Keratinocyte (primary cell): Measurements from ENCODE around the gene ISM1. TPM values are rescaled to one million over a fixed set of nuclear protein-coding genes. Genes with fewer than 3 reads are reported as not detected.

Experiments used
- DNase-seq: peaks from one replicate; pipeline ENCODE4 v3.0.0-alpha.2; 2011; ENCODE audit warnings: low read depth, missing footprints, low spot score
- FAIRE-seq: peaks from 2 replicates; lab custom pipeline; 2011; peaks lifted over from hg19 to GRCh38; lab: Jason Lieb, UNC
- H2AFZ ChIP-seq: 2 replicates; pipeline ENCODE4 v1.6.0; 2012; ENCODE audit warnings: low read length, control low read depth, inconsistent platforms; ENCODE audit not compliant: control insufficient read depth
- H3K27ac ChIP-seq: 2 replicates; pipeline ENCODE4 v1.5.1; 2011; ENCODE audit warnings: low read length; ENCODE audit not compliant: control insufficient read depth, insufficient read depth
- H3K27me3 ChIP-seq: 3 replicates; pipeline ENCODE4 v1.6.0; 2011; ENCODE audit warnings: low read length; ENCODE audit not compliant: control insufficient read depth, insufficient read depth; ENCODE audit errors: extremely low read depth
- H3K36me3 ChIP-seq, 2 experiments: 2 replicates in 1 of 2; 3 replicates in 1 of 2; pipeline ENCODE4 v1.5.1; 2011; ENCODE audit warnings: low read length in 2 of 2, mild to moderate bottlenecking in 1 of 2; ENCODE audit not compliant: control insufficient read depth in 2 of 2, insufficient read depth in 2 of 2; ENCODE audit errors: extremely low read depth in 1 of 2
- H3K4me1 ChIP-seq: 3 replicates; pipeline ENCODE4 v1.5.1; 2011; ENCODE audit warnings: low read length; ENCODE audit not compliant: control insufficient read depth, insufficient read depth; ENCODE audit errors: extremely low read depth
- H3K4me2 ChIP-seq: 3 replicates; pipeline ENCODE4 v1.6.0; 2011; ENCODE audit warnings: low read depth, low read length; ENCODE audit not compliant: control insufficient read depth, insufficient read depth; ENCODE audit errors: extremely low read depth
- H3K4me3 ChIP-seq, 3 experiments: fragments of 200-600 bp in 1 of 3; sonication (generic) in 1 of 3; 2 replicates in 2 of 3; 3 replicates in 1 of 3; pipeline ENCODE4 v1.5.1; 2011 to 2016; ENCODE audit warnings: low read length in 3 of 3, mild to moderate bottlenecking in 3 of 3, control low read depth in 2 of 3, inconsistent platforms in 1 of 3, low read depth in 1 of 3, mixed read lengths in 1 of 3, mixed run types in 1 of 3, moderate library complexity in 1 of 3; ENCODE audit not compliant: control insufficient read depth in 2 of 3, insufficient read depth in 2 of 3; ENCODE audit errors: extremely low read depth in 1 of 3
- H3K79me2 ChIP-seq: 2 replicates; pipeline ENCODE4 v1.6.0; 2012; ENCODE audit warnings: low read length; ENCODE audit not compliant: control insufficient read depth, insufficient read depth
- H3K9ac ChIP-seq: 3 replicates; pipeline ENCODE4 v1.6.0; 2011; ENCODE audit warnings: low read length; ENCODE audit not compliant: control insufficient read depth, insufficient read depth; ENCODE audit errors: extremely low read depth
- H3K9me1 ChIP-seq: 3 replicates; pipeline ENCODE4 v1.6.0; 2011; ENCODE audit warnings: low read length; ENCODE audit not compliant: control insufficient read depth, insufficient read depth; ENCODE audit errors: extremely low read depth
- H3K9me3 ChIP-seq: 2 replicates; pipeline ENCODE4 v1.5.1; 2012; ENCODE audit warnings: low read depth, low read length; ENCODE audit not compliant: control insufficient read depth
- H4K20me1 ChIP-seq: 3 replicates; pipeline ENCODE4 v1.6.0; 2011; ENCODE audit warnings: low read length; ENCODE audit not compliant: control insufficient read depth, insufficient read depth; ENCODE audit errors: extremely low read depth
- CTCF ChIP-seq, 3 experiments: IDR thresholded peaks in 1 of 3; conservative IDR thresholded peaks in 1 of 3; optimal IDR thresholded peaks in 1 of 3; 2 replicates in 2 of 3; 3 replicates in 1 of 3; pipeline versions ENCODE3 to v1.5.1; 2011; ENCODE audit warnings: low read length in 3 of 3, mild to moderate bottlenecking in 3 of 3, moderate library complexity in 2 of 3, control low read depth in 1 of 3, inconsistent platforms in 1 of 3; ENCODE audit not compliant: insufficient read depth in 2 of 3; ENCODE audit errors: extremely low read depth in 1 of 3
- EZH2 ChIP-seq: IDR thresholded peaks from one replicate; pipeline ENCODE4 v1.6.1; 2012; ENCODE audit warnings: inconsistent platforms, mild to moderate bottlenecking, low read length, moderate library complexity
- dilution Hi-C: fragments of 300-500 bp; cut with MboI; formaldehyde crosslinking; loops from one replicate; pipeline ENCODE4 v1.7.0; 2020; ENCODE audit warnings: low sequenced_read_pairs; ENCODE audit not compliant: extremely low pct_ligation_motif_present
- polyA plus RNA-seq, 5 experiments: library from polyadenylated mRNA; depleted of rRNA in 3 of 5; stranded (reverse) in 3 of 5; stranded (forward) in 1 of 5; unstranded in 1 of 5; fragments of >200 nt; gene quantifications; 1 replicate in 1 of 5; 2 replicates in 3 of 5; 3 replicates in 1 of 5; pipeline versions ENCODE4 v1.2.1 to v1.2.3, GENCODE V29; 2011 to 2012; ENCODE audit warnings: missing spikeins in 2 of 5, low read depth in 1 of 5, low replicate concordance in 1 of 5

Gene ISM1
- polyA plus RNA-seq, 1 donor (not counting 4 experiments of a cell fraction or from before 2014, with no cell fraction given) = 3.3 TPM

- Histone ChIP-seq H3K4me1 (peaks cover 3% of the 10 kb centered on the region), H2AFZ (no peak overlapping the region), H3K4me2 (no peak overlapping the region), H4K20me1 (no peaks in the 10 kb centered on the region), H3K9me3 (no peaks in the 10 kb centered on the region), H3K27me3 (peaks cover 13% of the 10 kb centered on the region), H3K4me3 (no peak overlapping the region), H3K27ac (no peak overlapping the region), H3K79me2 (no peaks in the 10 kb centered on the region), H3K9ac (no peak overlapping the region), H3K36me3 (no peaks in the 10 kb centered on the region), H3K9me1 (no peaks in the 10 kb centered on the region)
- DNase-seq = no peak
- dilution Hi-C loops = no loop called here
- FAIRE-seq = no peak
- TF ChIP-seq EZH2 (no peak), CTCF (optimal IDR thresholded peaks at IDR 0.05 in 1 of 3, IDR thresholded peaks at IDR 0.05 in 1 of 3, conservative IDR thresholded peaks at IDR 0.05 in 1 of 3; ENCODE audit: extremely low read depth in 1 of 3, insufficient read depth in 2 of 3, low read length in 3 of 3) (no peak)
Measured at GRCh38 chr20:13216533-13216932, 4.5 kb upstream of the ISM1 start.

DNA sequence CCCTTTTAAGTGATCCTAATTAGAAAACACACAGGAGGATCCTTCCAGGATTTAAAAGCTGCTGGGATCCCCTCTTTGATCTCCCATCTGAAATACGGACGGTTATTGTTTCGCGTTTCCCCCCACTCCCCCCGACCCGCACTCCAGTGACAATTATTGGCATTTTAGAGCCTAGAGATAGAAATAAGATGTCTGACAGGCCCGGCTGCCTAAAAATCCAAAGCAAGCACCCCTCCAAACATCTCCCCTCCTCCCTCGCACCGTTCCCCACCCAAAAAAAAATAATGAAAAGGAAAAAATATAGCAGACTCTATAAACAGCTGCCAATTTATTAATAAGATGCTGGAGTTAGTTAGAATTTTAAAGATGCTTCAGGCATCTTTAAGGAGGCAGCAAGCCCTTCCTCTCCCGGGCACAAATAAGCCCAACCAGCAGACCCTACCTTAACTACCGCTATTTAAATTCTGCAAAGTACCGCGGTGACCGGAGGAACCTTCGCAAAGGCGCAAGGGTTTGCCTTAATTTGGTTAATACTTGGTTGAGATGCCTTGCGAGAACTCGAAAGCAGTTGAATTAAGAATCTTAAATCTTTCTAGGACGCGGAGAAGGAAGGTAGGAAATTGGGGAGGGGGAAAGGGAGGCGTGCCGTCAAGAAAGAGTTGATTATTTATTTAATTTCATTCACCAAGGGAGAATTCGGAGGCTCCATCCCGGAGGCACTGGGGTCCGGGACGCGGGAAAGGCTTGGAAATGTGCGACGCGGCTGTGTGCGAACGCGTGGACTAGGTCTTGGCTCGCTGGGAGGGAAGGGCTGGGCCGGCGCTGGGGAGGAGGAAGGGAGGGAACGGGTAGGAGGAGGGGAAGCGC lies 1.5 kb upstream of the ISM1 start:
- Histone ChIP-seq H3K79me2 (peaks cover 2% of the 10 kb centered on the region), H3K4me2 (peak overlapping the region; percentile 92), H3K27ac (no peak overlapping the region), H3K36me3 (no peaks in the 10 kb centered on the region), H3K27me3 (peaks cover 13% of the 10 kb centered on the region), H3K9ac (peak overlapping the region; percentile 22), H3K9me1 (no peaks in the 10 kb centered on the region), H3K4me1 (peaks cover 8% of the 10 kb centered on the region), H3K9me3 (no peaks in the 10 kb centered on the region), H3K4me3 (peak overlapping the region; percentile 53 to 76 (median 65)), H4K20me1 (no peaks in the 10 kb centered on the region), H2AFZ (peak overlapping the region; percentile 71)
- FAIRE-seq (no peak), DNase-seq (no peak)
- no peak for TF ChIP-seq EZH2
- no peak for TF ChIP-seq CTCF (optimal IDR thresholded peaks at IDR 0.05 in 1 of 3, IDR thresholded peaks at IDR 0.05 in 1 of 3, conservative IDR thresholded peaks at IDR 0.05 in 1 of 3; ENCODE audit: extremely low read depth in 1 of 3, insufficient read depth in 2 of 3, low read length in 3 of 3)
- dilution Hi-C loops = no loop called here
